Measurements from ENCODE around the gene CCDC197.

Gene CCDC197

DNA sequence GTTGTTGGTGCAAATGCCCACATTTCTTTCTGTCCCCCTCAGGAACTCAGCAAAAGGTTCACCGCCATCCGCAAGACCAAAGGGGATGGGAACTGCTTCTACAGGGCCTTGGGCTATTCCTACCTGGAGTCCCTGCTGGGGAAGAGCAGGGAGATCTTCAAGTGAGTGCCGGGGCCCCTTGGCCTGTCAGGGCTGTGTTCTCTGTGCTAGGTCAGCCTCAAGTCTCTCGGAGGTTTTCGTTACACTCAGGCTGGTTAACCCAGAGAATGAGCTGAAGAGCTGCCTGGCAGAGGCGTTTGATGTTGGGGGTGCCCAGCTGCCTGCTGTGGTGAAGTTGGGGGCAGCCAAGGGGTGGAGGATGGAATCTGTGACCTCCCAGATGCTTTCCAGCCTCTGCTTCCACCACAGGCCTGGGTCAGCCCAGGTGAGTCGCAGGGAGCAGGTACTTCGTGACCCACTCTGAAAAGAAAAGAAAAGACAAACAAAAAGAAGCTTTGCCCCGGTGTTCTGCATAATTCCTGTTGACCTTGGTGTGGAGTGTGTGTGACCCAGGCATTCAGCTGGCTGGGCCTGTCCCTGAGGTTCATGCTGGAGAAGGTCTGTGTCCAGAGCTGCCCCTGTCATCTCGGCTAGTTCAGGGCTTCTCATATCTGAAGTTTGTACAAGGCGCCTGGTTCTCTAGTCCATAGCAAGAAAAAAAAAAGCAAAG, 42.0 kb downstream of the CCDC197 start:
- TF ChIP-seq ARNT (IDR thresholded peaks at IDR 0.05): no peak
- TF ChIP-seq HDGF (IDR thresholded peaks at IDR 0.05; ENCODE audit: borderline replicate concordance): no peak
- TF ChIP-seq SP1 (IDR thresholded peaks at IDR 0.05): no peak
- no peak for TF ChIP-seq NFRKB (IDR thresholded peaks at IDR 0.05)
- TF ChIP-seq BHLHE40 (IDR thresholded peaks at IDR 0.05; ENCODE audit: borderline replicate concordance): no peak
- TF ChIP-seq, protein P1, sequence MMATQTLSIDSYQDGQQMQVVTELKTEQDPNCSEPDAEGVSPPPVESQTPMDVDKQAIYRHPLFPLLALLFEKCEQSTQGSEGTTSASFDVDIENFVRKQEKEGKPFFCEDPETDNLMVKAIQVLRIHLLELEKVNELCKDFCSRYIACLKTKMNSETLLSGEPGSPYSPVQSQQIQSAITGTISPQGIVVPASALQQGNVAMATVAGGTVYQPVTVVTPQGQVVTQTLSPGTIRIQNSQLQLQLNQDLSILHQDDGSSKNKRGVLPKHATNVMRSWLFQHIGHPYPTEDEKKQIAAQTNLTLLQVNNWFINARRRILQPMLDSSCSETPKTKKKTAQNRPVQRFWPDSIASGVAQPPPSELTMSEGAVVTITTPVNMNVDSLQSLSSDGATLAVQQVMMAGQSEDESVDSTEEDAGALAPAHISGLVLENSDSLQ (IDR thresholded peaks at IDR 0.05): no peak
- no peak for TF ChIP-seq FOXK2 (IDR thresholded peaks at IDR 0.05)
- POLR2A ChIA-PET: no interaction called here
- no peak for DNase-seq (ENCODE audit: extremely low spot score)
- CTCF ChIA-PET: interaction anchor here (4.9 kb wide), 1 partner anchor 98 kb away, joined by 41 read pairs; no protein-coding TSS in a partner anchor

DNA sequence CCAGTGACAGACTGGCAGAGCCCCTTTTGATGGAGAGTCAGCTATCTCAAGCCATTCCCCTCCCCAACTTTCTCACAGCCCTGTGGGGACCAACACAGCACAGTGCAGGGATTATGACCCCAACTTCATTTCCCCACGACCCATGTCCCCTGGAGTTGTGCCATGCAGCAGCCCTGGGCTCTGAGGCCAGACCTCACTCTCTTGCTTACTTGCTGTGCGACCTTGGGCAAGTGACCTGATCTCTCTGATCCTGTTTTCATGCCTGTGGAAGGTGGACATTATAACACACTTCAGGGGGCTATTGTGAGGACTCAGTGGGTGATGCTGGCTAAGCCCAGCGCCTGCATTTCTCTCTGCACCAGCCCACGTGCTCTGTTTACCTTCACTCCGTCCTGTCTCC, 43.1 kb downstream of the CCDC197 start:
- ChIA-PET CTCF (no interaction called here), POLR2A (no interaction called here)
- TF ChIP-seq ARNT (IDR thresholded peaks at IDR 0.05): no peak
- TF ChIP-seq L3MBTL2 (conservative IDR thresholded peaks at IDR 0.05): no peak
- no peak for TF ChIP-seq FOXK2 (IDR thresholded peaks at IDR 0.05)
- no peak for TF ChIP-seq FOXM1 (IDR thresholded peaks at IDR 0.05; ENCODE audit: borderline replicate concordance)
- TF ChIP-seq HDGF (IDR thresholded peaks at IDR 0.05; ENCODE audit: borderline replicate concordance): no peak
- no peak for TF ChIP-seq ZNF384 (IDR thresholded peaks at IDR 0.05)
- TF ChIP-seq SP1 (IDR thresholded peaks at IDR 0.05): no peak
- TF ChIP-seq FOXA1 (IDR thresholded peaks at IDR 0.05): no peak
- TF ChIP-seq, protein P1 (IDR thresholded peaks at IDR 0.05): no peak
- no peak for TF ChIP-seq TARDBP (IDR thresholded peaks at IDR 0.05)
- no peak for TF ChIP-seq NFRKB (IDR thresholded peaks at IDR 0.05)
- TF ChIP-seq BHLHE40 (IDR thresholded peaks at IDR 0.05; ENCODE audit: borderline replicate concordance): no peak
- no peak for TF ChIP-seq SUZ12 (IDR thresholded peaks at IDR 0.05)
- TF ChIP-seq ELF4 (IDR thresholded peaks at IDR 0.05): no peak
- TF ChIP-seq CTBP1 (IDR thresholded peaks at IDR 0.05; ENCODE audit: borderline replicate concordance): no peak
- no peak for TF ChIP-seq LEF1 (IDR thresholded peaks at IDR 0.05; ENCODE audit: borderline replicate concordance)
- no peak for DNase-seq (ENCODE audit: extremely low spot score)

DNA sequence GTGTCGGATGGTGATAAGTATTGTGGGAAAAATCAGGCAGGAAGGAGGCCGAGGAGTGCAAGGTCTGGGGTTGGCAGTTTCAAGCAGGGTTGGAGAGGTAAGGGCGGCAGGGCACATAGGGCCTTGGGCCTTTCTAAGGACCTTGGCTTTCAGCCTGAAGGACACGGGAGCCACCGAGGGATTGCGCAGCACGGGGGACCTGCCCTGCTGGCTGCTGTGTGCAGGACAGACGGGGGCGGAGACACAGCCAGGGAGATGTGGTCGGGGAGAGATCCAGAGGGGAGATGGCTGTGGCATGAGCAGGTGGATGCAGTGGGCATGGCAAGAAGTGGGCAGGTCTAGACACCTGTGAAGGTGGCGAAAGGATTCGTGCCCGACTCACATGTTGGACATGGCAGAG, 43.7 kb downstream of the CCDC197 start:
- CTCF ChIA-PET: no interaction called here

DNA sequence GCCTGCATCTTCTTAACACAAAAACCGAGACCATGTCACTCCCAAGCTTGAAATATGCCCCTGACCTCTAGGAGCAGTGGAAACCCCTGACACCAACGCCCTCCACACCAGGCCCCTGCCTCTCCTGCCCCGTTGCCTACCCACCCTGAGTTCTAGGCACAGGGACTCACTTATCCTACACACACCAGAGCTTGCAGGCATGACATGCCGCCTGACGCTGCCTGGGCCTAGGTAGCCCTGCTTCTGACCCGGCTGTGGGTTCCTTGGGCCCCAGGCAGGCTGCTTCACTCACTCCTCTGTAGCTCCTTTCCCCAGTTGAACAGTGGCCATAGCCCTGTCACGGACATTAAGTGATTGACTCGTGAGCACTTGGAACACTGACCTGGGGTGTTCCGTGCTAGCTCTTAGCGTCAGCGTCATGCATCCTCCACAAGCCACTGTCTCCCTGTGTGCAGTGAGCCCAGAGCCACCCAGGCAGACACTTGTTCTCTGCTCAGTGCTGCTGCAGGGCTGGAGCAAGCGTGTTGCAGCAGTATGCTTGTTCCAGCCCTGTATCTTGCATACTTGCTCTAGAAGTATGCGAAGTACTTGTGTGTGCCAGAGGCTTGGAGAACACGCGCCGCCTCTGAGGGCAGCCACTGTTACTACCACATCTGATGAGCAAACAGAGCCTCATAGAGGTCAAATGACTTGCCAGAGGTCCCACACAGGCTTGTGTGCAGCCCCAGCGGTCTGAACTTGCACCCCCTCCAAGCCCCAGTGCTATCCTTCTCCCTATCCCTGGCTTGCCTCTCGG, 44.6 kb downstream of the CCDC197 start:
- TF ChIP-seq FOXM1 (IDR thresholded peaks at IDR 0.05; ENCODE audit: borderline replicate concordance): no peak
- no peak for TF ChIP-seq ZNF384 (IDR thresholded peaks at IDR 0.05)
- ChIA-PET CTCF (interaction anchor here (1.0 kb wide), 1 partner anchor 95 kb away, joined by 3 read pairs; no protein-coding TSS in a partner anchor), POLR2A (no interaction called here)
- no peak for DNase-seq (ENCODE audit: extremely low spot score)

More for the DNA sequence above, 43.7 kb downstream of the CCDC197 start:
- no peak for DNase-seq (ENCODE audit: extremely low spot score)
- POLR2A ChIA-PET: no interaction called here
- no peak for TF ChIP-seq SUZ12 (IDR thresholded peaks at IDR 0.05)

DNA sequence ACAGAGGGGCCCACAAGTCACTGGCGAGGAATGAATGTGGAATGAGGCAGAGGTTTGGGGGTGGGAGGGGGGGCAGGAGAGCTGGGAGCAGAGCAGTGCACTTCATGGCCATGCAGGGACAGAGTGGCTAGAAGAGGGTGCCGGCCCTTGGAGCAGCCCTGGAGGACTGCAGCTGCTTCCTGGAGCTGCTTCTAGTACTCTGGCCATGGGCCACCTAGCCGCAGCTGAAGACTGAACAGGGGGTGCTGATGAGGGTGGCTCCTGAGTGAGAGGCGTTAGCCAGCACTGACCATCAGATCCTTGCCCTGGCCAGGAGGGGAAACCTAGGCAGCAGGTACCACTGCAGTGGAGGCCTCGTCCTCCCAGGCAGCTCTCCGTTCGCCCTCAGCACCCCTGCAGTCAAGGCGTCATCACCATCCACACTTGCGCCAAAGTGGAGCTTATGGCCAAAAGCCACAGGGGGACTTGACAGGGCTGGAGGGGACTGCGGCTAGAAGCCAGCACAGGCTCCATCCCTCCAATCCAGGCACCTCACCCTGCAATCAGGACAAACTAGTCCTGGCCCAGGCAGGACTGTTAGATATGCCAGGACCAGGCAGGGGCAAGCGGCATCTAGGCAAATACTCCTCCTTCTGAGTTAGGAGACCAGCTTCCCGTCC, 45.5 kb downstream of the CCDC197 start:
- CTCF ChIA-PET: no interaction called here
- POLR2A ChIA-PET: no interaction called here
- no peak for TF ChIP-seq BHLHE40 (IDR thresholded peaks at IDR 0.05; ENCODE audit: borderline replicate concordance)
- DNase-seq (ENCODE audit: extremely low spot score): no peak

DNA sequence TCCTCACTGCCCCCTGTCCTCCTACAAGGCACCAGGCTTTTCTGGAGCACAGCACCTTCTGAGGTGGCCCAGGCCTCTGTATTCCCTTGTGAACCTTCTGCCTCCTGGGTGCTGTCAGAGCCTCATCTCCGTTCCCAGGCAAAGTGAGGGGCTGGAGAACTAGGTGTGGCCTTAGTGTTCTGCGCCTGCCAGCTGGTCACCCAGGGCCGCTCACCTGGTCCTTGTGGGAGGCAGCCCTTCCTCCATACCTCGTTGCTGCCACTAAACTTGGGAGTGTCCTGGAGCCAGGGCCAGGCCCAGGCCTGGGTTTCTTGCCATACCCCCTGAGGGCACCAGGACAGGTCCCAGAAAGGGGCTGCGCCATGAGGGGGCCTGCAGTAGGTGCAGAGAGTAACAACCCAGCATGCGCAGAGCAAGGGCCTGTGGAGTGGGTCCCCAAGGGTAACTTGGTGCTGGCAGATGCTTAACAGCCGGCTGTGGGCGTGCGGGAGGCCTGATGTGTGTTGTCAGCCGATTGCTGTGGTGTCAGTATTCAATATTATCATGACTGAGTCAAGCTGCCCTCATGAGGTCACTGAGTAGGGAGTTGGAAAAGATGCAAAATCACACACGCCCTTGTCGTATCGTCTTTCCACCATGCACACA, 46.1 kb downstream of the CCDC197 start:
- POLR2A ChIA-PET: no interaction called here
- CTCF ChIA-PET: no interaction called here
- DNase-seq (ENCODE audit: extremely low spot score): no peak
- TF ChIP-seq ZNF384 (IDR thresholded peaks at IDR 0.05) (no peak), NFRKB (IDR thresholded peaks at IDR 0.05) (no peak), FOXA1 (IDR thresholded peaks at IDR 0.05) (no peak), SP1 (IDR thresholded peaks at IDR 0.05) (no peak), BHLHE40 (IDR thresholded peaks at IDR 0.05; ENCODE audit: borderline replicate concordance) (no peak), HDGF (IDR thresholded peaks at IDR 0.05; ENCODE audit: borderline replicate concordance) (no peak), ARNT (IDR thresholded peaks at IDR 0.05) (no peak), SUZ12 (IDR thresholded peaks at IDR 0.05) (no peak), CTBP1 (IDR thresholded peaks at IDR 0.05; ENCODE audit: borderline replicate concordance) (no peak), FOXM1 (IDR thresholded peaks at IDR 0.05; ENCODE audit: borderline replicate concordance) (no peak)
- TF ChIP-seq, protein P1 (IDR thresholded peaks at IDR 0.05): no peak

Measured in HEK293T (cell line).